ENCODE data around the gene PIK3C3.

DNA sequence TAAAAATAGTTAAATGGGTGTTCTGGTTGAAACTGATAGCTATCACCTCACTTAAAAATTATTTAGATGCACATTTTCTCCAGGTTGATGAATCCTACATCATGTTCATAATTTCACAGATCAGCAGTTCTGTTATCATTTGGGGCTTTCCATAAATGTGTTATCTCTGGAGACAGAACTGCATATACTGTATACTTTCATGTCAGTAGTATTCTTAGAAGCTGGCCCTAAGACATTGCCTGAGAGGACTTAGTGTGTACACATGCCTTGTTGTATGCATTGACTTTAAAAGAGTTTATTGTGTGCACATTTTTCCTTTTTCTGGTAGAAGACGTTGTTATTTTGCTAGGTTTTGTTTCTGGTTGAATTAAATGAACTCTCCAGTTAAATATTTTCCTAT lies 41.0 kb downstream of the PIK3C3 start:
- TF ChIP-seq POLR2A (IDR thresholded peaks at IDR 0.05) = no peak
- TF ChIP-seq, protein P1, sequence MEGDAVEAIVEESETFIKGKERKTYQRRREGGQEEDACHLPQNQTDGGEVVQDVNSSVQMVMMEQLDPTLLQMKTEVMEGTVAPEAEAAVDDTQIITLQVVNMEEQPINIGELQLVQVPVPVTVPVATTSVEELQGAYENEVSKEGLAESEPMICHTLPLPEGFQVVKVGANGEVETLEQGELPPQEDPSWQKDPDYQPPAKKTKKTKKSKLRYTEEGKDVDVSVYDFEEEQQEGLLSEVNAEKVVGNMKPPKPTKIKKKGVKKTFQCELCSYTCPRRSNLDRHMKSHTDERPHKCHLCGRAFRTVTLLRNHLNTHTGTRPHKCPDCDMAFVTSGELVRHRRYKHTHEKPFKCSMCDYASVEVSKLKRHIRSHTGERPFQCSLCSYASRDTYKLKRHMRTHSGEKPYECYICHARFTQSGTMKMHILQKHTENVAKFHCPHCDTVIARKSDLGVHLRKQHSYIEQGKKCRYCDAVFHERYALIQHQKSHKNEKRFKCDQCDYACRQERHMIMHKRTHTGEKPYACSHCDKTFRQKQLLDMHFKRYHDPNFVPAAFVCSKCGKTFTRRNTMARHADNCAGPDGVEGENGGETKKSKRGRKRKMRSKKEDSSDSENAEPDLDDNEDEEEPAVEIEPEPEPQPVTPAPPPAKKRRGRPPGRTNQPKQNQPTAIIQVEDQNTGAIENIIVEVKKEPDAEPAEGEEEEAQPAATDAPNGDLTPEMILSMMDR (IDR thresholded peaks at IDR 0.05) = no peak

Measured in right lobe of liver (tissue), 4 donors.